Activated CD4-positive, alpha-beta T cell treated with anti-CD3 and anti-CD28 coated beads for 4 hours (primary cell): ENCODE data around the gene PDCD1.
A peak's percentile ranks its signal among the peaks of the same experiment; 100 is the strongest.
"Not testable (repeated sequence)": the region's sequence is repeated elsewhere in the genome, so short reads cannot be mapped to it uniquely, and the experiment has no call there.

ENCODE experiments used
- DNase-seq, 2 donors: peaks; one replicate each; pipeline ENCODE4 v3.0.0-alpha.2; 2020

Gene PDCD1

DNA sequence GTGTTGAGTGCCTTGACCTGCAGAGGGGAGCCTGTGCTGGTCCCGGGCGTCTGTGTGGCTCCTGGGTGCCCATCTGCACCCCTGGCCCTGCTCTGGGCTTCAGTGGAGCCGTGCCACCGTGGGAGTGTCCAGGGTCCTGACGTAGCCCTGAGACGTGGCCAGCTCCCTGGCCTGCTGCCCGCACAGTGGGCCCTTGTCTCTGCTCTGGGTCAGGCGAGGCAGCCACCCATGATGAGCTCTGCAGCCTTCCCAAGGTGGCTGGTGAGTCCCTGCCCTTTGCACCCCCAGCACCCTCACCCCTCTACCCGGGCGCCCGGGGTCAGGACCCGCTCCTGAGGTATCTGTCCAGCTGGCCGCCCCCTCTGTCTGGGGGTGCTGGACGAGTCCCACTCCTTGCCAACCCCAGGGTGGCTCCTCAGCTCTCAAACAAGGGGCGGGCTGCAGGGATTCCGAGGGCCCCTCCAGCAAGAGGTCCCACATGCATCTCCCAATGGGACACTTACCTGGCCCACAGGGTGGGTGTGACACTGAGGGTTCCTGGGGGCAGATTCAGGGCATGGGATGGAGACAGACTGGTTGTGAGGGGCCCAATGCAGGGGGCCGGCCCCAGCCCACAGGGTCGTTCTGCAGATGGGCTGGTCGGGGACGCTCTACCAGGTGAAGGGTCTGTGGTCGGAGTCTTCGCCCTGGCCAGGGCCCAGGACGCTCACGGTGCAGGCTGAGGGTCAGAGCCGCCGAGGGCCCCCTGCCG is 47.3 kb downstream of the PDCD1 start:
- no peak for DNase-seq

DNA sequence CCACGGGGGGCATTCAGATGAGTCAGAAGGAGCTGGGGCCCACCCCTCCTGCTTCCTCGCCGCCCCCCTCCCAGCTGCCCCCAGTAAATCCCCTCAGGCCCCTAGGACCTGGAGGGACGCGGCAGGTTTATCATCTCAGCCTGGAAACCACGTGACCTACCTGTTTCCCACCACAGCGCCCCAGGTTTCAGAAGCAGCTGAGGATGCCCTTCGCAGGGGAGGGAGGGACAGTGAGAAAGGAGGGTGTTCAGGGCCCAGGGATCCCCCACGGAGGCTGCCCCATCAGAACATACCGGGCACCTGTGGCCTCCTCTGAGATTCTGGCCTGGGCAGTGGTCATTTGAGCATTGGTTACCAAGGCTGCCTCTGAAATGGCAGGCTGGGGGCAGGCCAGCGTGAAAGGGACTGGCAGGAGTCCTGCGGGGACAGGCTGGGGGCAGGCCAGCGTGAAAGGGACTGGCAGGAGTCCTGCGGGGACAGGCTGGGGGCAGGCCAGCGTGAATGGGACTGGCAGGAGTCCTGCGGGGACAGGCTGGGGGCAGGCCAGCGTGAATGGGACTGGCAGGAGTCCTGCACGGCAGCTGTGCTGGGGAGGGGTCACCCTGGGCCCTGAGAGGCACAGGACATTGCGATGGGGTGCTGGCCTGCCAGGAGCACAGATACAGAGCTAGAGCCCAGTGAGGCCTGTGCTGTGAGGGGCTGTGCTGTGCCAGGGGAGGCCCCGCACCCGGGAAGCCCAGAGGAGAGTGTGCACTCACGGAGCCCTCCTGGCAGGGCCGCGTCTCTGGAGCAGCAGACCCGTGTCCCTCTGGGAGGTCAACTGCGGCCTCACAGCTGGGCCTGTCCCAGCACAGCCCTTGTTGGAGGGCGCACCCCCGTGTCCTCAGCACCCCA is 48.1 kb downstream of the PDCD1 start:
- no peak for DNase-seq

DNA sequence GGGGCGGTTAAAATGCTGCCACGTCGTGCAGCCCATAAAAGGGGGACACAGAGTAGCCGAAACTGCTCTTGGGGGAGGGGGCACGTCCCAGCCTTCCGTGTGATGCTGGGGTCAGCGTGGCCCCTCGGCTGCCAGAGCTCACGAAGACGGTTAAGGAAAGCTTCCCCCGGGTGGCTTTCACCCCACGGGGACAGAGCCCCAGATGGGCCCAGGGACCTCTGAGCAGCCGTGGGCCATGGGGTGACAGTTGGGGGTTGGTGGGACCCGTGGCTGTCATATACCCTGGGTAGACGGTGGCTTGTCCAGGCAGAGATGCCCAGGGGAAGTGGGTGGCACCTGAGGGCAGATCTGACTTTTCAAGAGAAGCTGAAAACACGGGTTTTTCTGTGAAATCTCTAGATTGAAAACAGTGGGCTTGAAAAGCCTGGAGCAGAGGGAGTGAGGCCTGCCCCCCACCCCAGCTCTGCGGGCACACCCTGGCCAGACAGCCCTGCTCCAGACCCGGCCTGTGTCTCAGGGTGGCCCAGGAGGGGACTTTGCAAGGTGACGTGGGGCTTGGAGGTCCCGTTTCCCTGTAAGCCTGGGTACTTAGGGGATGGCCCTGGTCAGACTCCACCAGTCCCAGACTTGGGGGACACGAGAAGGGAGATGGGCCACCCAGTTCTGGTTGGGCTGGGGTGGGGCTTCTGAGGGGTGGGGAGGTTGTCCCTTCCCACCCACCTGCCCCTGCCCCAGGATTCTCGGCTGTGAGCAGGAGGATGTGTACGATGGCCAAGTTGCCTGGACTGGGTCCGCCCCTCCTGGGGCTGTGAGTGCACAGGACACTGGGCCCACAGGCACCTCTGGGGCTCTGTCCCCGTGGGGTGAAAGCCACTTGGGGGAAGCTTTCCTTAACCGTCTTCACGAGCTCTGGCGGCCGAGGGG is 49.0 kb downstream of the PDCD1 start:
- no peak for DNase-seq

DNA sequence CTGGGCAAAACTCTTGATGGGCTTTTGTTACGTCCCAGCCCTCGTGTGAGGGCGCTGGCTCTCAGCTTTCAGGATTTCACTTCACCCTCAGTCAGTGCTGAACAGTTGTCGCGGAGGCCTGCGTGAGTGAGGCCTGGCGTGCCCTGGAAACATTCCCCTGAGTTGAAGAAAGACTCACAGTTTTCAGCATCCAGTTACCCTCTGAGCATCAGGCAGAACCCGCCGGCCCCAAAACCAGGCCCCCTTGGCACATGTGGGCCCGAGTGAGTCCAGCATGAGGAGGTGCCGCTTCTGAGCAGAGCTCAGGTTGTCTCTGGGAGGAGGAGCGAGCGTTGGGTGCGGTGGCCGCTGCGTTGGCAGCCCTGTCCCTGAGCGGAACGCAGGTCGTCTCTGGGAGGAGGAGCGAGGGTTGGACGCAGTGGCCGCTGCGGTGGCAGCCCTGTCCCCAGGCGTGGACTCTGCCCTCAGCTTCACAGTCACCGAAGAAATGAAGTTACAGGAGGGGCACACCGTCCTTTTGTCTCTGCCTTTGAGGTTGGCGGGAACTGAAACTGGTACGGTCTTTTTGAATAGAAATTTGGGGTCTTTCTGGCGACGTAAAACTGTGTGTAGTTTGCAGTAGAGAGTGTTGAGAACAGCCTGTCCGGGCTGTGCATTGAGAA is 49.8 kb downstream of the PDCD1 start, which contains the start of gene NEU4:
TSS of gene NEU4 (plus strand) at position 473 of the 662 bp plus-strand sequence. CDS start 5,292 bp downstream, outside the sequence.
- DNase-seq = no peak

DNA sequence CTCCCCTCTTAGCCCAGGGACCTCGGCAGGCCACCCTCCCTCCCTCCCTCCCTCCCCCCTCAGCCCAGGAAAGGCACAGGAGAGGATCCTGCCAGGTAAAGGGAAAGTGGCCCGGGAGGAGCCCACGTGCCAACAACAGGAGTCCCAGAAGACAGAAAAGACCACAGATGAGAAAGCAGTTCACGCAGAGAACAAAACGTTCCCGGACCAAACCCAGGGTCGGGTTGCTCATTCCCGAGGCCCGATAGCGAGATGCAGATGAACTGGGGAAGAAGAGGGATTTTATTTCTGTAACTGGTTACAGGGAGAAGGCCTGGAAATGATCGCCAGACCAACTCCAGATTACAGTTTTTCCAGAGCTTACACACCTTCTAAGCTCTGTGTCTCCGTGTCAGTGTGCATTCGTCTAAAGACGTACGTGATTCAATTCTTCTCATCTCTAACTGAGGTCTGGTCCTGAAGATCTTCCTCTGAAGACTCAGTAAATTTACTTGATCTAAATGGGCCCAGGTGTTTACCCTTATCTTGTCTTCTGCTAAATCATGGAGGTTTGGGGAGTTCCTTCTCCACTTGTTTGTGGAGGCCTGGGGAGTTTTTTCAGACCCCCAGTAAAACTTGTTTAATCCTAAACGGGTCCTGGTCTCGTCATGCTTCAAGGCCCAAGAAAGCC is 50.5 kb downstream of the PDCD1 start:
- no peak for DNase-seq

DNA sequence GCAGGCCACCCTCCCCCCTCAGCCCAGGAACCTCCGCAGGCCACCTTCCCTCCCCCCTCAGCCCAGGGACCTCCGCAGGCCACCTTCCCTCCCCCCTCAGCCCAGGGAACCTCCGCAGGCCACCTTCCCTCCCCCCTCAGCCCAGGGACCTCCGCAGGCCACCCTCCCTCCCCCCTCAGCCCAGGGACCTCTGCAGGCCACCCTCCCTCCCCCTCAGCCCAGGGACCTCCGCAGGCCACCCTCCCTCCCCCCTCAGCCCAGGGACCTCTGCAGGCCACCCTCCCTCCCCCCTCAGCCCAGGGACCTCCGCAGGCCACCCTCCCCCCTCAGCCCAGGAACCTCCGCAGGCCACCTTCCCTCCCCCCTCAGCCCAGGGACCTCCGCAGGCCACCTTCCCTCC is 52.5 kb downstream of the PDCD1 start:
- DNase-seq = not testable (repeated sequence)

DNA sequence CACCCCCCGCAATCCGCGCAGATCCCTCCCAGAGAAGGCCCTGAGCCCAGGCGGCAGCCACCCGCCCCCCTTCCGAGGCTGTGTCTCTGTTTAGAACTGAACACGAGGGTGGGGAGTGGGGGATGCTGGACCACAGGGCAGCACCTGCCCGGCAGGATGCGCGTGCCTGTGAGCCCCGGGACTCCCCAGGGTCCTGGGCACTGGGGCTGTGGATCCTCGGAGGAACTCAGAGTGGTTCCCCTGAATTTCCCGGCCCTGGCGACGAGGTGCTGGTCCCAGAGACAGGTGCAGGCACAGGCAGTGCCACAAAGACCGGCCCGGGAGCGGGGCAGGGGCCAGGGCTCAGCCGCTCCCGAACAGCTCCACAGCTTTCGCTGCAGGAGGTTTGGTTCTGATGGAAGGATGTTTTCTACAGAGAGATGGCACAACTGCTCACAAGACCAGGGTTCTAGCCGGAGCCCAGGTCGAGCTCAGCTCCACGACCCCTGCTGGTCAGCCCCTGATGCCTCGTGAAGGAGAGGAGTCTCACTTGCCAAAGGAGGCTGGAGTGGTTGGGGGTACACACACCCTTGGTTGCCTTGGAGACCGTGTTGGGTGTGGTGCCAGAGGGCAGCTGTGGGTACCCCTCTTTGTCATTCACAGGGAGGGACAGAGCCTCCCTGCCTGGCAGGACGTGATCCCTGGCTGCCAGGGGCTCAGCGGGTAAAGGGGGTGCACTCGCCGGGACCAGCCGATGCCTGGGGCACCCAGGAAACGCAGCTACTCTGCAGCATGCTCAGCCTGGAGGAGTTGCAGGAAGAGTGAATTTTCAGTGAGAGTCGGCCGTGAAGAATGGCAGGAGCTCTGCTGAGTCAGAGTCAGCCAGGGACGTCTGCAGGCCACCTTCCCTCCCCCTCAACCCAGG is 54.1 kb downstream of the PDCD1 start:
- no peak for DNase-seq

DNA sequence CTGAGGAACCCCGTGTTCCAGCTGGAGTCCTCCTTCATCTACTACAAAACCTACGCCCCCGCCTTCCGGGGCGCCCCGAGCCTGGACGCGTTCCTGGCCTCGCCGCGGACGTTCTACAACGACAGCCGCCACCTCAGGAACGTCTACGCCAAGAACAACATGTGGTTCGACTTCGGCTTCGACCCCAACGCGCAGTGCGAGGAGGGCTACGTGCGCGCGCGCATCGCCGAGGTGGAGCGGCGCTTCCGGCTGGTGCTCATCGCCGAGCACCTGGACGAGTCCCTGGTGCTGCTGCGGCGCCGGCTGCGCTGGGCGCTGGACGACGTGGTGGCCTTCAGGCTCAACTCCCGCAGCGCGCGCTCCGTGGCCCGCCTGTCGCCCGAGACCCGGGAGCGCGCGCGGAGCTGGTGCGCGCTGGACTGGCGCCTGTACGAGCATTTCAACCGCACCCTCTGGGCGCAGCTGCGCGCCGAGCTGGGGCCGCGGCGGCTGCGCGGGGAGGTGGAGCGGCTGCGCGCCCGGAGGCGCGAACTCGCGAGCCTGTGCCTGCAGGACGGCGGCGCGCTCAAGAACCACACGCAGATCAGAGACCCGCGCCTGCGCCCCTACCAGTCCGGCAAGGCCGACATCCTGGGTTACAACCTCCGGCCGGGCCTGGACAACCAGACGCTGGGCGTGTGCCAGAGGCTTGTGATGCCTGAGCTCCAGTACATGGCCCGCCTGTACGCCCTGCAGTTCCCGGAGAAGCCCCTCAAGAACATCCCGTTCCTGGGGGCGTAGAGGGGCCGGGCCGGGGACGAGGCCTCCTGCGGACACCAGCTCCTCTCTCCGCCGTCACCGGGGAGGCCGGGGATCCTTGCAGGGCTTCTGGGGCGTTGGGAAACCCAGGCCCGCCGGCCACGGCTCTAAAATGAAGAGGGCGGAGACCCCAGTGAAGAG is 55.0 kb downstream of the PDCD1 start:
- DNase-seq = peak in 1 of 2 donors; percentile 20

DNA sequence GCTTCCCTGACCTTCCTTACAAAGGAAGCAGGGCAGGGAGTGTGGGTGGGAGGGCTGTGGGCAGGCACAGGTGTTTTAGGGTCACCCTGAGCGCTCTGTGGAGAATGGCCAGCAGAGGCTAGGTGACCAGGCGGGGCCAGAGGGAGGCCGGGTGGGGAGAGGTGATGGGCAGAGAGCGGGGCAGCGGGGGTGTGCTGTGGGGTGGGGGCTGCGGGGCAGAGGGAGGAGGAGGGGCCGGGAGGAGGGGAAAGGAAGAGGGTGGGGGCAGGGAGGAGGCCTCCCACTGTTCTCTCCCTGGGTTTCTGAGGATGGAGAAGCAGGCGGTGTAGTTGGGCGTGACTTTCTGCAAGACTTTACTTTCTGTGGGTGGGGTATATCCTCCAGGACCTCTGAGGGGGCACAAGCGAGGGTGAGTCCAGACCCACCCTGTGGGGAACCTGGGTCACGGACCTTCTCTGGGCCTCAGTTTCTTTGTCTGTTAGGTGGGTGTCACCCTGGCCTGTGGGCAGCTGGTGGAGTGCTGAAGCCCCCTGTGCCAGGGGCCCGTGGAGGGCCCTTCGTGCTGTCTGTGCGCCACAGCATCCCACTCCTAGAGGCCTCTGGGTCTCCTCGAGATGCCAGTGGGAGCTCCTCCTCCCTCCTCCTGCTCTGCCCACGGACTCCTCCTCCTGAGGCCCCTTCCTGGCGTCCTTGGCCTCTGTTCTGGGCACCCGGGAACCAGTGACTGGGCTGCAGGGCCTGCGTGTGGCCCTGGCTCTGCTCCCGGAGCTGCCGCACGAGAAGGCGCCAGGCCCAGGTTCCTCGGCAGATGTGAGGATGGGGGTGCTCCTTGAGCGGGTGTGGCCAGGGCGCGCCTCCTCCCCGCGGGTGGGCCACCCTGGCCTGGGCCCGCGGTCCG is 56.0 kb downstream of the PDCD1 start:
- no peak for DNase-seq

DNA sequence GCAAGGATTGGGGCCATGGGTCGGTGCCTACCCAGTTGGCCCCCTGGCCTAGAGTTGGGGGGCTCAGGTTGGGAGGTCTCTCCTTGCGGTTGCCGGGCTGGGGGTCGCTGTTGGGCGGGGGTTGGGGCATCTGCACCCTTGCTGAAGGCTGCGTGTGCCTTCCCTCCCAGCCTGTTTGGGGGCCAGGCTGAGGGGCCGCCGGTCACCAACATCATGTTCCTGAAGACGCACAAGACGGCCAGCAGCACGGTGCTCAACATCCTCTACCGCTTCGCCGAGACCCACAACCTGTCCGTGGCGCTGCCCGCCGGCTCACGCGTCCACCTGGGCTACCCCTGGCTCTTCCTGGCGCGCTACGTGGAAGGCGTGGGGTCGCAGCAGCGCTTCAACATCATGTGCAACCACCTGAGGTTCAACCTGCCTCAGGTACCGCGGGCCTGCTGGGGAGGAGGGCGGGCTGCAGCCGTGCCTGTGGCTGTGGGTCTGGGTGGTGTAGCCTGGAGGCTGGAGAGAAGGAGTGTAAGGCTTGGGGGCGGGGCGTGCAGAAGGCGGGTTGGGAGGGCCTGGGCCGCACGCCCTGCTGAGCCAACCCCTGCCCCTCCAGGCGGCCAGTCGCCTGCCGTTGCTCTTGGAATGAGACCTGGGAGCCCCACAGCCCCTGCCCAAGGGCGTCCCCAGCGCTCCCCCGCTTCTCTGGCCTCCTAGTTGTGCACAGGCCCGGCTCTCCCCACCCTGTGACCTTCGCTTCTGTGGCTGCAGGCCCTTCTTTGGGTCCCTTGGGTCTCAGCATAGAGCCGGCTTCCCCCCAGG is 56.9 kb downstream of the PDCD1 start:
- DNase-seq = no peak

DNA sequence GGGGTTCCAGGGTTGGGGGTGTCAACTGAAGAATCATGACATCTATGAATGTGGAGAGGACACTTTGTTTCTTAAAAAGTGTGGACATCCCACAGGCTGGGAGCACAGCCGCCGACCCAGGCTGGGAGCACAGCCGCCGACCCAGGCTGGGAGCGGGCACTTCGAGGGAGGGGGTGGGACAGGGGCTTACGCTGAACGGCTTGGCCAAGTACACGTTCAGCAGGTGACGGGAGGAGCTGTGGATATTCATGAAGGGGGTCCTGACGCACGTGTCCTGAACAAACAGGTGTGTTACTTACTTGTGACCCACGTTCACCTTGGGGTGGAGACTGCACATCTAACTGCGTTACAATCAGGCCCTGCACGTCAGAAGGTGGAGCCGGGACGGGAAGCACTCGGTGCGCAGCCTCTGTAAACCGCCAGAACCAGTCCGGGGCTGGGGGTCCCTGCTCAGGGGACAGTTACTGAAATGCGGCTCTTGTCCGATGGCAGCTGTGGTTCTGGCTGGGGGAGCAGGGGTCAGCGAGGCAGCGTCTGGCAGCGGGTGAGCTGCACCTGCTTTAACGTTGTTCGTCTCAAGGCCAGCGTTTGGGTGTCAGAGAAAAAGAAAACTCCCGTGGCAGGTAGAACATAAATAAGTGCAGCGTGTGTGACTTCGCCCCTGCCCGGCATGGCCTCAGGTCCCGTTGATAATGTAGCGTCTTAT is 58.3 kb downstream of the PDCD1 start:
- DNase-seq = not testable (repeated sequence)
